HG03342 (cell line): ENCODE data around the gene LHFPL6.

Experiments
- ATAC-seq: cut with Tn5 transposase; IDR thresholded peaks from one replicate; pipeline ENCODE4 v1.9.1; 2021; ENCODE audit warnings: mild to moderate bottlenecking, moderate library complexity; ENCODE audit not compliant: unreplicated experiment

The LHFPL6 gene

DNA sequence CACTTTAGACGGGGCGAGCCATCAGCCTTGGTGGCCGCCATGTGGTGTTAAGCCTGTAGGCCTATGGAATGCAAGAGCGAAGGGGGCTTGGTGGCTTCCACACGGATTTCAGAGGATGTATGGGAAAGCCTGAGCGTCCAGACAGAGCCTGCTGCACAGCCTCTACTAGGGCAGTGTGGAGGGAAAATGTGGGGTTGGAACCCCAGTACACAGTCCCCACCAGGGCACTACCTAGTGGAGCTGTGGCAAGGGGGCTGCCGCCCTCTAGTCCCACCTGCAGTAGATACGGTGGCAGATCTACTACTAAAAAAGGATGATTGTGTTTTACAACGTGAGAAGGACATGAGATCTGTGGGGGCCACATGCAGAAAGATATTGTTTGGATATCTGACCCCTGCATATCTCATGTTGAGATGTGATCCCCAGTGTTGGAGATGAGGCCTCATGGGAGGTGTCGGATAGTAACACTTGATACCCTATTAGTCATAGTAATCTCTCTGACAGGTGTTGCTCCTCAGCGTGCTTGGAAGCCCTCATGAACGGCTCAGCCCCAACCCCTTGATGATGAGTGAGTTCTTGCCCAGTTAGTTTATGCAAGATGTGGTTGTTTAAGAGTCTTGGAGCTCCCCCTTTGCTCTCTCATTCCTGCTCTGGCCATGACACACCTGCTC lies 45.6 kb downstream of the LHFPL6 start:
- no peak for ATAC-seq

DNA sequence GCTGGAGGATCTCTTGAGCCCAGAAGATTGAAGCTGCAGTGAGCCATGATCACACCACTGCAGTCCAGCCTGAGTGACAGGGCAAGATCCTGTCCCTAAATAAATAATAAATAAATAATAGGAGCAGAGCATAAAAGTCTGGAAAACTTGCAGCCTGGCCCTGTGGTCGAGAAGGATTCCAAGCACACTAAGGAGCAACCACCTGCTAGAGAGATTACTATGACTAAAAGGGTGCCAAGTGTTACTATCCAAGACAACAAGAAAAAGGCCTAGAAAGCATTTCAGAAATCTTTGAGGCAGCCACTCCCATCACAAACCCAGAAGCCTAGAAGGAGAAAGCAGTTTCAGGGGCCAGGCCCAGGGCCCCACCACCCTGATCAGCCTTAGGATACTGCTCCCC lies 46.1 kb downstream of the LHFPL6 start:
- ATAC-seq, result no peak

DNA sequence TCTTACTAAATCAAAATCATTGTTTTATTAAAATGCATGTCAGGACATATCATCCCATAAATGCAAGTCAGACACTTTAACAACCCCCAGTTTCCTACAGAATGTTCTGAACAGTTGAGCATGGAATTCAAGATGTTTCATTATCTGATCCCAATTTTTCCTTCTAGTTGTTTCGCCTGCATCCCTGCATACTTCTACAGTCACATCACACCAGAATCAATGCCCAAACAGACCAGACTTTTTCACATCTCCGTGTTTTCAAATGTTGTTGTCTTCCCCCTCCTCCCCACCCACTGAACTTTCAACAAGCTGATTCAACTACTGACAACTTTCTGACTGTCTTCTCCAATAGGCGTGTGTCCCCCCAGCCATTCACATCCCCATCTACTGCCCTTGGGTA lies 48.6 kb downstream of the LHFPL6 start:
- no peak for ATAC-seq

DNA sequence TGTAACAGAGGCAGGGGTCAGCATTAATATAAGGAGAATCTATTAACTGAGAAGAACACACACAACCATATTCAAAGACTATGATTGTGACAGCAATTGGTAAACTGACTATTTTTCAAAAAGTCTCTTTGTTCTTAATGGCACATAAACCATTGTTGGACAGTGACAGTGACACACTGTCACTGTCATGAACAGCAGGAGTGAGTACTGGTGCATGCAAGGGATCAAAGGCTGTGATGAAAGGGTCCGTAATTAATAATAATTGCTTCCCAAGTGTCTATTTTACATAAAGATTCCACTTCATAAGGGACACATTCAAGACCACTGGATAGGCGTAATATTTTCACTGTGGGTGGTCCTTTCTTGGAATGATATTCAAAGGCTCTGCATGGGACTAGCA lies 50.7 kb downstream of the LHFPL6 start:
- no peak for ATAC-seq

DNA sequence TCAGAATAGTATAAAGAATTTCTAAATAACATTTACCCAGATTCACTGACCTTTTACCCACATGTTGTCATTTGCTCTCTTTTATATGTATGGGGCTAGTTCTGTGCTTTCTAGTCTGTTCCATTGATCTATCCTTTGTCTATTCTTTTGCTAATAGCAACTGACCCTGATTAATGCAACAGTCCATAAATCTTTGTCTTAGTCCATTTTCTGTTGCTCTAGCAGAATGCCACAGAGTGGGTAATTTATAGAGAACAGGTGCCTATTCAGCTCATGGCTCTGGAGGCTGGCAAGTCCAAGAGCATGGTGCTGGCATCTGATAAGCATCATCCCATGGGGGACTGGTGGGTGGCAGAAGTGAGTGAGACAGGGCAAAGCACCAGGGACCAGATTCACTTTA lies 52.1 kb downstream of the LHFPL6 start:
- no peak for ATAC-seq

DNA sequence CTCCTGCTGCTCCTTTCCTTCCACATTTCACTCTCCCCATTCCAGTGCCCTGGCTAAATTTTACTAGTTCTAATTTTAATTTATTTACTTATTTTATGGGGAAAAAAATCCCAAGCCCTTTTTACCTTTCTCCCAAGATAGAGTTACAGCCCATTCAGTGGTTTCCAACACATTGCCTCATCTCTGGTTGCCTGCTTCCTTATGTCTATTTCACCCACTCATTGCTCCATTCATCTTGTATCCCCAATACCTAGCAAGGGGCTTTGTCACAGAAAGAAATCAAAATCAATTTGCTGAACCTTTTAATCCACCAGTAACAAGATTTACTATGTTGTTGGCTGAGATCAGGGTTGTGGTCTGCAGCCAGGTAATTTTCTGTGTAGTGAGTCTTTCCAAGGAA lies 55.9 kb downstream of the LHFPL6 start:
- no peak for ATAC-seq

DNA sequence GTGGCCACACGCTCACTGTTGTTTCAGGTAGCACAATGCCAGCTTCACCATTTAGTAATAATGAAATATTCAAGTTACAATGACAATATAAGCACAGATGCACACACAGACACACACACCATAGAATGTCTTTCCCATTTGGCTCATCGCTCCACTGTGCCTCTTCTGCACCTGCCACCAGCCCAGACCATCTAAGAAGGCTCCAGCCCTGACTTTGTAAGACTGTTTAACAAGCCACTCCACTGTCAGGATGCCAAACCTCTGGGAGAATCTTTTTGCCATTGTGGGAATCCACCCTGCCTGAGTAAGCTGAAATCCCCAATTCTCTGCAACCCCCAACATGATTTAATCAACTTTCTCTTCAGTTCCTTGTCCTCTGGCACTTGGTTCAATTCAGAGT lies 60.6 kb downstream of the LHFPL6 start:
- no peak for ATAC-seq

DNA sequence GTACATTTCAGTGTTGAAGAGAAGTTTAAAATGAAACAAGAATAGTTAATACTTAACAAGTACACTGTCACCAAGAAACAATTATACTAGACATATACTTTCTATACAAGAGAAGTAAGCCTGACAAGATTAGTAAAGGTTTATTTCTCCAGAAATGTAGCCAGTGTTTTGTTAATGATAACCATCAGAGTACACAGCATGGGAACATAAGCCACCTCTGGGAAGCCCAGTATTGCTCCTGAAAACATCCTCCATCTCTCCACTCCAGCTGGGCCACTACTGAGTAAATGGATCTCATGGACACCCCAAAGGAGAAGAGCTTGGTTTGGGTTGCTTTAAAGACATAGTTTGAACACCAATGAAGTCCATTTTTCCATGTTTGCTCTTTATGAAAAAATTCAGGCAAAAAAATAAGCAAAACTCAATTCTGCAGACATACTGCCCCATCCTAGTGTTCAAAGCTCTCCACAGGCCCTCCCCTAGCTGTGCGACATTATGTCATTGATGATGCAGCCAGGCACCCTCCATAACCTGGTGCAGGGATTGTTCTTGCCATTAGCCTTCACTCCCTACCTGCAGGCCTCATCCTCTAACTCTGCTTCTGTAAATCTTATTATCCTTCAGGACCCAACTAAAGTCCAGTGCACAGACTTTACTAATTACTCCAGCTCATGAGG lies 61.9 kb downstream of the LHFPL6 start:
- no peak for ATAC-seq

DNA sequence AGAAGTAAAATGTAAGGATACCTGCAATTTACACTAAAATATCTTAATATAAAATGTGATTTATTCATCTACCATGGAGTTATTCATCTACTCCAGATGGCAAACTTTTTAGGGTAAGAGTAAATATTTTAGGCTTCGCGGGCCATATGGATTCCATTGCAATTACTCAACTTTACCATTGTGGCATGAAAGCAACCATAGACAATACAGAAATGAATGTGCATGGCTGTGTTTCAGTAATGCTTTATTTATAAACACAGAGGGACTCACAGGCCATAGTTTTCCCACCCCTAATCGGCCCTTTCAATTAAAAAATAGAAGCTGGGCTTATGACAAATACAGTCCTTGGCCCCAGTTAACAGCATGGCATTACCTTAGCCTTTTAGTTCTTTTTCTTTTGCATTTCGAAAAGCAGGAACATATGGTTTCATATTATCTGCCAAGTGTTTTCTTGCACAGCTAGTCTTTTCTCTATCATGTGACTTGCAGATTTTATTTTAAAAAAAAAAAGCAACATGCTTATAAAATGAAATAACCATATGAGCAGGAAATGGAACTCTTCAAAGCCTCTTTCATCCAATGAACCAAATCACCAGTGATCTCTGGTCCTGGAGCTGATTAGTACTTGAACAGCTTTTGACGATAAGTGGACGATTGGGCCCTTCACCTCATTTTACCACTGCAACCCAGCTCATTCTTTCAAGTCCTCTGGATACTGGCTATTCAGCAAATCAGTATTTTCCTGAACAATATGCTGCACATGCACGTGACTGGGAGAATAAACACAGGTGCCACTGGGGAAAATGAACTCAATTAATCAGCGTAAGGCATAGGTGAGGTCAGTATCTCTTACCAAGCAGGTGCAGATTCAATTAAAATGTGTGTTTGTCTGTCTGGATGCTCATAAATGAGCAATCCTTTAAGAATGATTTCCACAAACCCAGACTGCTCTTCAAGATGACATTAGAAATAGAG lies 63.9 kb downstream of the LHFPL6 start:
- ATAC-seq, result no peak

DNA sequence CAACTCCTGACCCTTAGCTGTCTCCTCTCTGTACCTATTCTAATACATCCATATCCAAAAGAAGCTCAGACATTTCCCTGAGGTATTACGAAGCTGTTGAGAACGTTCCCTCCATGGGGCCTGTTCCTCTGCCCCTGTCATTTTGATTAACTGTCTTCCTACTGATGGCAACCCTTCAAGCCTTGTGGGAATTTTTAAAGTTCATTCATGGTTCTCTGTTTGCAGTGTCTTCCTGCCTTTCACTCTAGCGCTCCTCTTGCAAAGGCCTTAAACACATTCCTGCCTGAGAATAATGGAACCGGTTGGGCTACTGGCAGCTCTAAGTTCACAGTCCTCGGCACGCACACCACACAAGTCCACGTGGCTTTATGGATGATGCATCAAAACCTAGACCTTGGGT lies 66.1 kb downstream of the LHFPL6 start:
- no peak for ATAC-seq

DNA sequence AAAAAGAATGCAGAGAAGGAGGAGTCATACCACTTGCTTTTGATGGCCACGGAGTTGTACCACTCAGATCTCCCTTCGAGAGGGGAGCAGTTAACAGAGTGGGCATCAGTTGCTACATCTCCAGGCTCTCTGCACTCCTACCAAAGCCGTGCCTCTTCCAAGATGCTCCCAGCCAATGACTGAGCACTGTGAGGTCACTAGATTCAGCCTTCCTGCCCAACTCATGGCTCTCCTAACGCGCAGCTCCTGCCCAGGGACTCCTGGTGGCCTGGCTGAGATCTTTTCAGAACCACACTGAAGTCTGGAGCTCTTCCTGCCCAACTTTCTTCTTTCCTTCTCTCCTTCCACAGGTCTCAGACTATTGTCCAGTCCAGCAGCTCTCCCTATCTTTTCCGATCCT lies 66.7 kb downstream of the LHFPL6 start:
- ATAC-seq, result no peak

DNA sequence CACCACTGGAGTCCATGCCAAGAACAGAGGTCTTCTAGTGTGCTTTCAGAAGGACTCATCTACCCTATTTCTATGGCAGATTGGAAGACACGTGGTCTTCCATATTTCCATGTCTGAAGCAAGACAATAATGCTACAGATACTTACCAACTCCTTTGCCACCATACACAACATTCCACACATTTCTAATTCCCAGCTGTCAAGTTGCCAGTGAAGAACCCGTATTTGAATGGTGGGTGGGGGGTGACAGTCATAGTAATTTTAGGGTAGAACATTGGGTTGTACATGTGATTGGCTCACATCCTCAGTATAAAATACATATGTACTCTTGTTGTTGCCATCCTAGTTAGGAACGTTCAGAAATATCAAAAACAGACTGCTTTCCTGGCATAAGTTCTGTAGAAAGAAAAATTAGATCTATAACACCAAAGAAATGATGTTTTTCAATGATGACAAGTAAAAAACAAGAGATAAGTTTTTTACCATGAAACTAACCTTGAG lies 69.3 kb downstream of the LHFPL6 start:
- no peak for ATAC-seq

DNA sequence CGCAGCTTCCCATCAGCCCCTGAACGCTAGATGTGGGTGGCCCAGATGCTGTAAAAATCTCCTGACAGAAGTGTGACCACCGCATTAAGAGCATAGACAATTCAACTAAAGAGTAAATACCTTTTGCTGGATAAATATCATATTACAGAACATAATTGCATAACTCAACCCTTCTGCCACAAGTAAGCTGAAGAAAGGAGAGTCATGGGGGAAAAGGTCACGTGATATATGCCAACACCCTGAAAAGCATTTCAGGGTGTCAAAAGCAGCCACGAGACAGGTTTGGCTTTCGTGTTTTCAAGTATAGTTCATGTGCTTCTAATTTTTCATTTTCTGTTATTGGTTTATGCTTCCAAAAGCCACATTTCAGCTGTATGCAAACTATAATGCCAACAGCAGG lies 71.3 kb downstream of the LHFPL6 start:
- no peak for ATAC-seq

DNA sequence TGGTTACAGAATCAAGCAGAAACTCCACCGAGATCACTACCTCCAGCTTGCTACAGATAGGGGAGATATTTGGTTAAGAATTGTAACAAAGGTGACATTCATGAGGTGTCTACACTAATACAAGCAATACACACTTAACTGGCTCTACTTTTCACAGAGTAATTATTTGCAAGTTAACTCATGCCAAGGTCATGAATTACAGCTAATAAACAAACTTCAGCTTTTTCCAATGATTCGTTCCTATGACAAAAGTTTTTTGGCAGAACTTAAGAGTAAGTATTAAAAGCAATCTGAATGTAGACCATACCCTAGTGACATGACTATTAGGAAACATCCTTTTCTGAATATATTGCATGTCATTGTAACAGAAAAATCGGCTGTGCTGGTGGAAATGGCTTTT lies 72.1 kb downstream of the LHFPL6 start:
- ATAC-seq, result no peak

DNA sequence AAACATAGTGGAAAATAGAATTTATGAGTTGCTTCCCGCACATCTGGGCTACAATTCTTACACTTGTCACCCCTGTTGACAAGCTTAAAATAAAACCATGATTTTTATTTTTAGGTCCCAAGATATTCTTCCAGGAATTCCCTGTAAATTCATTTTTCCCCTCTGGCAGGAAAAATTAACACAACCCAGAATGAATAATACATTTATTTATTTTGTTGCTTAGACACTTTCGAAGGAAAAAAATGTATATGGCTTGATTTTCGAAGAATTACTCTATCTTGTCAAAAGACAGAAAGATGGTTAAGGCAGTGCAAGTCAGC lies 74.4 kb downstream of the LHFPL6 start:
- ATAC-seq, result no peak

DNA sequence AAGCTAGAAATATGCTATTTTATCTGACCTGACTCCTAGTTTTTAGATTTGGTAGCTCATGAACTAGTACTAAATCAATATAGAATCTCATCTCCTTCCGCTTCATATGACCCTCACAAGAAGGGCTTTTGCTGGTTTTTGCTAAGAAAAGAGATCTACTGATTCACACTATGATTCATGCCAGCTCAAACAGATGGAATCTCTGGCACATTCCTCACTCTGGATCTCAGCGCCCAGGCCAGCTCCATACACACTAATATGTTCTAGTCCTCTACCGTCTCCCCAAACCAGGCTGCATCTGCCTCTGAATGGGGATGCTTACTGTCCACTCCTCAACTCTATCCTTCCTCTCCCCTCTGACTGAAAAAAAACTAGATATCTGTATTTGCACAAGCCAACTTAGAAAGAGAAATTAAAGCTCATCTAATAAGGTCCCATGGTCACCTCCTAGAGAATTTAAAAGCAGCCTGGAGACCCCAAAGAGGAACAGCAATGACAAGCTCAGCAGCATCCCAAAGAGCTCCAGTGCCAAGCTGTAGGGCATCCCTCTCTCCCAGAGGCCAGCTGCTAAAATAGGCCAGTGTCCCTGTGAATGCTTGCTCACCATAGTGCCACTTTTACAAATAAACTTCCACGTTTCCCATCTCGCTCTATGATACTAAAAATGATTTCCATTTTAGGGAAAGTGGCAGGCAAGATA lies 74.9 kb downstream of the LHFPL6 start:
- no peak for ATAC-seq

DNA sequence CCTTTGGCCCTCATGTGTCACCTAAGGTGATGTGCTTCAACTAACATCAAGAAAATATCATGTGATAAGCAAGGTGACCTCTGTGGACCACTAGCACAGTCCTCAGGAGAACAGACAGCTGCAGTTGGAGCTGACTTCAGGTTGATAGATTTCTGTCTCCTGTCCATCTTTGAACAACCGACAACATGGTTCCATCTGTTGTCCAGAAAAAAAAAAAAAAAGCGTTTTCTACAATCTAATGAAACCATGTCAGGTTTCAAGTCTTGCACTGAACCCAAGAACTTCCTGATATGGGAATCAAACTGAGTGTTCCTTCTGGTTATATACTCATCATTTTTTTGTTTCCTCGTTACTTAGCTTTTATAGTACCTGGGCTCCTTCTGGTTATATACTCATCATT lies 75.7 kb downstream of the LHFPL6 start:
- ATAC-seq, result no peak

DNA sequence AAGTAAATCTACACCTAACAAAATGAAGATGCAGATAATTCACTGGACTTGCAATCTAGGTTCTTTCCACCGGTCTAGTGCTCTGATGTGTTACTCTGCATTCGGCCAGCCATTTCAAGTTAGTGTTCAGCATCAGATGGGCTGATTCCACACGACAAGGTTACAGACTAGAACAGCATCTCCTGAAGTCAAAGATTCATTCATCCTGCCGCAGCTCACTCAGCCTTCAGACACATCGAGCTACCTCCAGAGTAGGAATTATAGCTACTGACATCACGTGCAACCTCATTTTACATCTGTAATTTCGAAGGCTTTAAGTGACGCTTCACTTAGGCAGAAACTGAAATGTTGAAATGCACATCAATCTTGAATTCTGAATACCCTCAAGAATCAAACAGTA lies 76.5 kb downstream of the LHFPL6 start:
- ATAC-seq, result no peak

DNA sequence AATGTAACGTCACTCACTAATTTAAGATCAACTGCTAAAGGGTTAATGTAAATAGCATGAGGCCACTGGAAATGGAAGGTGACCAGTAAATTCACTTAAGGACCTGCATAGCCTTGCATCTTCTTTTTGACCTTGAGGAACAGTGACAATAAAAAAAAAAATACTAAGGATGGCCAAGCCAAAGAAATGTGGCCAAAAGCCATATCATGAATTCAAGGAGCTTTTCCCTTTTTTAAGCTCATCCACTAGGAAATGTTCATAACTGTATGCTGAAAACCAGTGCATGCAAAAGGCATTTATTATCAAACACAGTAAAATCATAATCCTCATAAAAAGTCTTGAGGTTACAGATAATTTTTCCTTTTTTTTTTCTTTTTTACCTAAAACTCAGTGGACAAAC lies 77.5 kb downstream of the LHFPL6 start:
- no peak for ATAC-seq

DNA sequence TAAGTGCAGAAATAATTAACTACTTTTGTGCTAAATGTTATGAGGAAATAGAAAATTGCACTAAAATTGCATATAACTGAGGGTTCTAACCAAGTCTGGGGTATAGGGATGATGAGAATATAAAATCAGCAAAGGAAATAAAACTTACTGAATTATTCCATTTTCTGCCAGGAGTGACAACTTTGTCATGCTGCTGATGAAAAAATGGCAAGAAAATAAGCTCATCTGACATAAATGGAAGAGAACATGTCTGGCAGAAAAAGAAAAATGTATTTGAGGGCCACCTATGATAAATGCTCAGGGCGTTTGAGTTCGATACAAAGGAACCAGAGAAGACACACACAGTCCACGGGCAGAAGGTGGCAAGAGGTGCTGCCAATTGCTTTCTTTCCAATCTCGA lies 78.2 kb downstream of the LHFPL6 start:
- no peak for ATAC-seq

DNA sequence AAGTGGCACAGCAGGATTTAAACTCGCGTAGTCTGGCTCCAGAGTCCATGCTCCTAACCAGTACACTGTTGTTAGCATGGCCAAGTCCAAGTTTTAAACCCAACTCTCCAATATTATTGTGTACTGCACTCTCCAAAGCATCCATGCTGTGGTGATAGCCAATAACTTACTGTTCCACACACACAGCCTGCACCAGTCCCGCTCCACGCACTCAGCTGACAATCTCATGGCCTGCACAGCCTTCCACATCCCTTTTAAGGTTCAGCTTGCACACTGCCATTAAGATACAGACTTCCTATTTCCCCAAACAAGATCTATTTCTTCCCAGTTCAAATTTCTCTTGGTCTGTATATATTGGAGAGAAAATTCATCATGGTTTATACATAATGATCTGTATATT lies 80.7 kb downstream of the LHFPL6 start:
- ATAC-seq, result no peak
